Measurements from ENCODE around the gene CYREN. TPM values are rescaled to one million over a fixed set of nuclear protein-coding genes. Genes with fewer than 3 reads are reported as not detected.
"Not testable (repeated sequence)": the region's sequence is repeated elsewhere in the genome, so short reads cannot be mapped to it uniquely, and the experiment has no call there.

CYREN gene
- 35.8 TPM for total RNA-seq
- long read RNA-seq, transcript CYREN-209 (4 exons, 596 nt) = minor isoform, 7 of 191 reads
- long read RNA-seq, transcript CYREN-201 (4 exons, 1,482 nt) = minor isoform, 11 of 191 reads
- long read RNA-seq, transcript CYREN-202 (4 exons, 1,738 nt) = major isoform, 70 of 191 reads
- long read RNA-seq, partial matches to known transcripts = 6 of 191 reads
- long read RNA-seq, other reads (novel, unspliced or antisense) = 92 of 191 reads

DNA sequence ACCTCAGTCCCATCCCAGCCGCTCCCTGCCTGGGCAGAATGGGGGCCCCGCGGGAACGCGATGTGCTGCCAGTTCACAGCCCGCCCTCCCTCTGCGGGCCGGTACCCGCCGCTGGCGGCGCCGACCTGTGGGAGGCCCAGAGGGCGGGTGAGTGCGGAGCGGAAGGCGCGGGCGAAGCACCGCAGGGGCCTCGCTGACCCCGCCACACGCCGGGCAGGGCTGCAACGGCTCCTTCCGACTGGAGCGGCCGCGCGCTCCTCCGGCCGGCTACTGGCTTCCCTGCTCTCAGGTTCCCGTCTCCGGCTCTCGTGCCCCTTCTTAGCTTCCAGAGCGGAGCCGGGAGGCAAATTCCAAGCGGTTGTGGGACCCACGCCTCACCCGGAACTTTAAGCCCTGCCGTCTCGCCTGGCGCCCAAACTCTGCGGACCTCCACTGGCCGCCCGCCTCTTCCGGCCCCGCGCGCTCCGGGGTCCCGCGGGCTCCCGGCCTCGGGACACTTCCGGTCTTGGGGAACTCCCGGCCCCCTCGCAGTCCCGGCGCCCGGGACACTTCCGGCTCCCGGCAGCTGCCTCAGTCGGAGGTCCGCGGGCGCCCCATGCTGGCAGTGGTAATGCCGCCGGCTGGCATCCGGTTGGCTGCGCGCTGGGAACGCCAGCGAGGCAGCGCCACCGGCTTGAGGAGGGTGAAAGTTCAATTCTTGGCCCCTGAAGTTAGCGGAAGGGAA lies at the start of gene CYREN:
TSS of gene CYREN (minus strand) at position 434 of the 724 bp plus-strand sequence. CDS start 1,785 bp downstream, outside the sequence.
- peak; percentile 99 for DNase-seq (ENCODE audit: low spot score)

DNA sequence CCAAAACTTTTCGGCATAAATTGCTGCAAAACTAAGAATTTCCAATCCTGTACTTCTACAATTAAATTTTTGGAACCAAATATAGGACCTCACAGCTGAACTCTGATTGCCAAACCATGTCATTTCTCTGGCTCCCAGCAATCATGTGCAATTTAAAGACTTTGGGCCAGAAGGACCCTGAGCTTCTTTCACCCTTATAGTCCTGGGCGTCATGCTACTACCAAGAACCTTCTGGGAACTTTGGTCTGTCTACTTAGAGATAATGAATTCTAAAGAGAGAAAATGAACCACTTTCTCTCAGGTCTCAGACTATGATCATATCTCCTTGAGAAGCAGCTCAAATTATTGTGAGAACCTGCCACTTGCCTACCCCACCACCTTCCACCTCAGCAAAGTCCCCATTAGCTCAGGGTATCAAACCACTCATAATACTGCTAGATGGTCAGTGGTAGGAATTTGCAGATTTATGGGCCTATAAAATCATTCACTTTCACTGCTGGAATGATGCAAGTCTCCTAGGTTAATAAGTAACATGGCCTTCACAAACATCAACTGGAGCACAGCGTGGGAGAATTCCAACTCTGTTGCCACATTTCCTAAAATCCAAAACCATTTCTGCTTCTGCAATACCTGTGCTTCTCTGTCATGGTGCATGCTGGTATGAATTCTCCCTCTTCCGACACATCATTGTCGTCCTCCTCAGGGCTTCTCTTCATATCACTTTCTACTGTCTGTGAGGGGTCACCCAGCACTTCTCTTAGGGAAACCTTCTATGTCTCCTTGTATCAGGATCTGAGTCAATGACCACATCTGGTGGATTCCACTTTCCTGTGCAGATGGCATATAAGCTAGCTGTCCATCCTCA lies 47.4 kb upstream of the CYREN start:
- DNase-seq (ENCODE audit: low spot score) = no peak

DNA sequence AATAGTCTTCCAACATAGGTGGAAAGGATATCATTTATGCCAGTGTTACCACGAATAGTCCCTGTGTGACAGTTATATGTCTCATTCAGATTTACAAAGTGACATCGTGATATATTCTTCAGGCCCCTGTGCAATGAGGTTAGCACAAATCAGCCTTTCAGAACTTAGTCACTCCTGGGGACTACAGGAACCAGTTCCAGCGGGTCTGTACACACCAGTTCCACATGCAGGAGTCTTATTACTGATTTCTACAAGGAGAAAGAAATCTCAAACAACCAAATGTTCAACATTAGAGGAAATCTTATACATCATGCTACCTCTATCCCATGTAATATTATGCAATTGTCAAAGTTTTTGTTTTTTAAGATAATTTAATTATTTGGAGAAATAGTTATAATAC lies 45.2 kb upstream of the CYREN start:
- no peak for DNase-seq (ENCODE audit: low spot score)

DNA sequence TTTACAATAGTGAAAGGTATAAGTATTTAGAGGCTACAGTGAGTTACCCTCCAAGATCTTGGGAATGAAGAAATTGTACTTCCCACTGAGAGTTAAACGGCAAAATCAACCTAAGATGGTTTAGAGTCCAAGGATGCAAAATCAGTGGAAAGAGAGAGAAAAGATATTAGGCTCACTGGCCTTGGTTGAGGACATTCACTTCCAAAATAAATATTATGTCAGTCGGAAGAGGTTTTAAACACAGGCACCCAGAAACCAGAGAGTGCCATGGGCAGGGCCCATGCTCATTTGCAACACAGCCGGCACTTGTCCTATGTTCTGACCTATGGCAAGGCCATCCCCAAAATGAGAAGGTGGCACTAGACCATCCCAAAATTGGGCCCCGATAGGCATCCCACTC lies 44.7 kb upstream of the CYREN start:
- DNase-seq (ENCODE audit: low spot score) = no peak

- DNase-seq (ENCODE audit: low spot score) = no peak
These were observed 43.3 kb upstream of the CYREN start for GRCh38 chr7:135213831-135214230.

DNA sequence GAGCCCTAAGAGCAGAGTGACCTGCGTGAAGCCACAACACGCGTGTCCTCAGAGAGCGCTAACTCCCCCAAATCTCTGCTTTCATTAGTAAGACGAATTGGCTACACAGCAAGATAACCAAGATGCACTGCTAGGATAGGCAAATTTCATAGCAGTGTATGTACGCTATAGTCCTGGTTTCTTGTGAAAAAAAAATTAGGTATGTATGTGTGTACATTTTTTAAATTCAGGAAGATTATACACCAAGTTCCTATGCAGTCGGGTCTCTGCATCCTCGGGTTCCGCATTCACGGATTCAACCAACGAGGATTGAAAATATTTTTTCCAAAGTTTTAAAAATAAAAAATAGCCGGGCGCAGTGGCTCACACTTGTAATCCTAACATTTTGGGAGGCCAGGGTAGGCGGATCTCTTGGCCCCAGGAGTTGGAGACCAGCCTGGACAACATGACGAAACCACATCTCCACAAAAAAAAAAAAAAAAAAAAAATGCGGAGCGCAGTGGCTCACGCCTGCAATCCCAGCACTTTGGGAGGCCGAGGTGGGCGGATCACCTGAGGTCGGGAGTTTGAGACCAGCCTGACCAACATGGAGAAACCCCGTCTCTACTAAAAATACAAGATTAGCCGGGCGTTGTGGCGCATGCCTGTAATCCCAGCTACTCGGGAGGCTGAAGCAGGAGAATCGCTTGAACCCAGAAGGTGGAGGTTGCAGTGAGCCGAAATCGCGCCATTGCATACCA lies 41.6 kb upstream of the CYREN start:
- DNase-seq (ENCODE audit: low spot score) = not testable (repeated sequence)

DNA sequence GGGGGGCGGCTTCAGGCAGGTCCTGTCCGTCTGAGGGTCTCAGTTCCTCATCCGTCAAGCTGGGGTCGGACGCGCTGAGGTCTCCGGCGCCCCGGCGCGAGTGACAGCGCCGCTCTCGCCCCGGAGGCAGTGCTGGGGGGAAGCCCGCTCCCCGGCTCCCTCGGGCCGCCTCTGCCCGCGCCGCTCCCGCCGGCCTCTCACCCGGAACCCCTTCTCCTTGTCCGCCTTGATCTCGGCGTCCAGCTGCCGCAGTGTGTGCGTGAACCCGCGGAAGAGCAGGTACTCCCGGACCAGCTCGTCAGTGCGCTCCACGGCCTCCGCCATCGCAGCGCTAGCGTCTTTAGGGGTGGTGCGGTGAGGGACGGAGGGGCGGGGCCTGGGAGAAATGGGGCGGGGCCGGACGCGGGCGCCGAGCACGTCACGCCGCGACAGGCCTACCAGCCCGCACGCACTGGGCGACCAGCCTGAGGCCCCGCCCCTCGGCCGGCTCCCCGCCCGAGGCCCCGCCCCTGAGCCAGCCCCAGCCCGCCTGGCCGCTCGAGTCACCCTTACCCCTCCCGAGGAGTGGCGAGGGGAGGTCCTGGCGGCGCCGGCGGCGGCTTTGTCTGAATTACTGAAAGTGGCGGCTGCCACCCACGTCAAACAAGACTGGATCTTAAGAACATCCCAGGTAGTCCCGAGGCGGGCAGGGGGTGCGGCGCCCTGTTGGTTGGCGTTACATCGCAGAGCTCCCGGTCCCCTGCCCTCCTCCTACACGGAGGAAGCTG lies 40.9 kb upstream of the CYREN start, which contains the start of gene WDR91:
TSS of gene WDR91 (minus strand) at position 348 of the 767 bp plus-strand sequence. CDS start at position 324, 24 bp downstream.
- DNase-seq (ENCODE audit: low spot score) = peak; percentile 99

DNA sequence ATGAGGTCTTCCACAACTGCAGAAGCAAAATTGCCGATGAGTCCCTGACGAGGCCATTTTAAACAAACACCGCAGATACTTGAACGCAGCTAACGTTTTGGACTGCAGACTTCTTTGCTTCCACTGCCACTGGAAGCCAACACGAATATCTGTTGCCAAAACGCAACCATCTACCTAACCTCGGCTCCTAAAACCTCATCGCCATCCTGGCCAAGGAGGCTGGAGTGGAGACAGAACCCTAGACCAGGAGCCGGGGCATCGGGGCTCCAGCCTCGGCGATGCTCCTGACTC lies 40.3 kb upstream of the CYREN start:
- DNase-seq (ENCODE audit: low spot score) = no peak

GRCh38 chr7:135209225-135209834 lies 38.8 kb upstream of the CYREN start:
- DNase-seq (ENCODE audit: low spot score) = no peak

DNA sequence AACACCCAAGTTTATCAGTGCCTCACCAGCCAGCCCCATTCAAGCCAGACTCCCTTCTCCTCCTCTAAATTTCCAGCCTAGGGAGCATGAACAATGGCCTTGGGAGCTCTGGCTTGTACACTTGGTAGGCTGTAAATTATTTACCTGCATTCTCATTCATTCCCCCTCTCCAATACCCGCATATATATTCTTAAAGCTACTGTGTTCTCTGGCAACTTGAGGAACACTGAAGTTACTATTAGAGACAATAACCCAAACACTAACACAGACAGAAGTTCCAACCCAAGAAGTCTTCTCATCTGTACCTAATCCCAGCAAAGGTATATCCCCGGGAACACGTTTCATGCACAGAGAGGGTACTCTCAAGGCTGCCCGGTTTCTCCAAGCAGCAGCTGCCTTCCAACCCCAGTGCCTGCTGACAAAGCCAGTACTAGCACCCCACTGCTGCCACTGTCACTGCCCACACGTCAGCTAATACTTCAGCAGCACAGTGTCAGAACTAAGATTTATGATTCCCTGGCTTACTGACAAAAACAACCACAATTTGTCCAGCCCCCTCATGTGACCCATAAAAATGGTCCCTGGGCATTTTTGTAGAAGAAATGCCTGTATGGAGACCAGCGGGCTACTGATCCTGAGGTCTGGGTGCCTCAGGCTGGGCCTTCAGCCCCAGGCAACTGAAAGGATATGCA lies 37.7 kb upstream of the CYREN start:
- no peak for DNase-seq (ENCODE audit: low spot score)

DNA sequence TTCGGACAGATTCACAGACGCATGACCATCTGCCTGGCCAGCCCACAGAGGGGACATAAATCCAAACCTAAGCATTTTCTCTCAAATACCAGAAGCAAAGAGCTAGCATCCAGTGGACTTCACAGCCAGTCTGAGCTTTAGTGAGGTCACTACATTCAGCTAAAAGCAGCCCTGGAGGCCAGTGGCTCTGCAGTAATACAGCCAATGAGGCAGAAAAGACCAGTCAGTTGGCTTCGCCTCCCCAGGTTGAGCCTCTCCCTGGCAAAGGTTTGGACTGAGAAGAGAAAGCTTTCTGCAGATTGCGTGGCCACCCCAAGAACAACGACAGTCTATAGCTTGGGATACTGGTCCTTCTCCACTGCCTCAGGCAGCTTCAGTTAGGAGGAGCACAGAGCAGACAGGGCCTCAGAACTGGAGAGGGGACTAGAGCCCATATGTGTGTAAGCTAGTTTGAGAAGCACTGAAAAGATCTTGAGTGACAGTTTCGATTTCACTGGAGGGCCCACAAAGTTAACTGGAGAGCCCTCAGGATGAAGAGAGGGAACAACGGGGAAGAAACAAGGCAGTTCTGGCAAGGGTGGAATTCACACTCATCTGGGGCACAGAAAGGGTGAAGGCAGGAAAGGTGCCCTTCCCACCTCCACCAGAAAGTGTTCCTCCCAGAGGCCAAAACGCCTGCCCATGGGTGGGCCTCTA lies 37.0 kb upstream of the CYREN start:
- DNase-seq (ENCODE audit: low spot score) = no peak

GRCh38 chr7:135206941-135207391 lies 36.5 kb upstream of the CYREN start:
- DNase-seq (ENCODE audit: low spot score) = no peak

DNA sequence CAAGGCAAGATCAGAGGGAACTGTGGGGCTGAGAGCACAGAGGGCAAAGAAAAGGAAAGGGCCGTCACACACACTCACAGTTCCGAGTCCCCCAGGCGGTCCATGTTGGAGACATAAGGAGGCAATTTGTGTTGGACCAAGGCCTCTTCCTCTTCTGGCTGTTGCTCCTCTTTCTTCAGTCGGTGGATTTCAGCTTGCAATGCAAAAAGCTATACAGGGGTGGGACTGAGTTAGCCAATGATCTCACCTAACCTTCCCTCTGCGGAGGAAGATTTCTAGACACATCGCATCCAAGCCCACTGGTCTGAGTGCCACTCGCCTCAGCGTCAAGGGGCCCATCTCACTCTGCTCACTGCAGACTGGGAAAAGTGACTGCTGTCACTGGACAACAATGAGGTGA lies 35.3 kb upstream of the CYREN start:
- DNase-seq (ENCODE audit: low spot score) = no peak

GRCh38 chr7:135204876-135205275 lies 34.4 kb upstream of the CYREN start:
- no peak for DNase-seq (ENCODE audit: low spot score)

GRCh38 chr7:135204341-135204749 lies 33.8 kb upstream of the CYREN start:
- no peak for DNase-seq (ENCODE audit: low spot score)

DNA sequence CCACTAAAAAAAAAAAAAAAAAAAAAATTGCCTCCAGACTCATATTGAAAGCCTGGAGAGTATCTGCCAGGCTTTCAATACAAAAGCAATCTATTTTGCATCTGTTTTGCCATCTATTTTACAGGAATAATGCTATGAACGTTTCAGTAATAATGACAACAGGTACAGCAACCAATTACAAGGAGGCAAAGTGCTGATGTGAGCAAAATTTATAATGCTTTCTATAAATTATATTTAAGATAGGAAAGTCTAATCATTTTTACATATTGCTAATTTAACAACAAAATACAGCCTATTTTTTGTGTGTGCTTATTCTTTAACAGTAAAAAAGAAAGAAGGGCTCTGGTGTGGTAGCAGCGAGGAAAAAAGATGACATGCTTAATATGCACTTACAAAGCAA lies 30.8 kb upstream of the CYREN start:
- no peak for DNase-seq (ENCODE audit: low spot score)

DNA sequence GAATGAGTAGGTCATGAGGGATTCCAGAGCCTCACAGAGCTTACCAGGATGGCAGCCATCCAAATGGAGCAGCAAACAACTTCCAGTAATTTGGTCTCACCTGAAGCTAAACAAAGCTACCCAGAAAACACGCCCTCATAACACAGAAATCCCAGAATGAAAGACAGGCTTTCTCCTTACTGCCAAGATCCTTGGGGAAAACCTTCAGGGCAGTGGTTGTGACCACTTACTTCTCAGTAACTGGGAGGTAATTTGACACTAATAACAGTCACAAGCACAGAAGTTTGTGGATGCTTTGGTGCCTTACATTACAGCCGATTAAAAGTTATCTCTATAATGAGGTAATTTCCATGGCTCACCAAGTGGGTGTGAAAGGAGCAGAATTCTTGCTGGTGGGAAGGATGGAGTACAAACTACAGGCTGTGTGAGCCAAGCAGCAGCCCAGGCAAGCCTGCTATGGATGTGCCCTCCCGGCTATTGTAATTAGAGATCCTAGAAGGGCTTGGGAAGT lies 30.4 kb upstream of the CYREN start:
- no peak for DNase-seq (ENCODE audit: low spot score)

- no peak for DNase-seq (ENCODE audit: low spot score)
These were observed 28.9 kb upstream of the CYREN start for GRCh38 chr7:135199439-135199838.

All from mesenteric fat pad (tissue), 1 donor.